Activated gamma-delta T cell (primary cell): ENCODE measurements around the gene SIN3B.

Experiments
- DNase-seq: peaks from one replicate; lab custom pipeline; 2025; lab: John Stamatoyannopoulos, UW

SIN3B gene

GRCh38 chr19:16912780-16913179 is 83.6 kb downstream of the SIN3B start:
- DNase-seq, result no peak

- DNase-seq, result no peak
Measured at GRCh38 chr19:16914421-16914820, 85.2 kb downstream of the SIN3B start.

GRCh38 chr19:16915135-16915534 is 85.9 kb downstream of the SIN3B start:
- no peak for DNase-seq

- no peak for DNase-seq
Measured at GRCh38 chr19:16915734-16916133, 86.5 kb downstream of the SIN3B start.

- DNase-seq, result no peak
Measured at GRCh38 chr19:16917401-16917800, 88.2 kb downstream of the SIN3B start.

- no peak for DNase-seq
Measured at GRCh38 chr19:16919496-16919895, 90.3 kb downstream of the SIN3B start.

GRCh38 chr19:16920816-16921529 is 91.8 kb downstream of the SIN3B start:
- no peak for DNase-seq

GRCh38 chr19:16921766-16922591 is 92.8 kb downstream of the SIN3B start:
- DNase-seq, result no peak

- no peak for DNase-seq
Measured at GRCh38 chr19:16922592-16922934, 93.4 kb downstream of the SIN3B start.

- DNase-seq, result no peak
Measured at GRCh38 chr19:16922949-16923348, 93.8 kb downstream of the SIN3B start.

- DNase-seq, result no peak
Measured at GRCh38 chr19:16927883-16928282, 98.7 kb downstream of the SIN3B start.

- DNase-seq, result no peak
Measured at GRCh38 chr19:16928351-16928750, 99.2 kb downstream of the SIN3B start.

- no peak for DNase-seq
Measured at GRCh38 chr19:16928916-16929315, 99.7 kb downstream of the SIN3B start.
